ENCODE measurements around the gene CIAPIN1.
"Not testable (repeated sequence)": the region's sequence is repeated elsewhere in the genome, so short reads cannot be mapped to it uniquely, and the experiment has no call there.

Gene CIAPIN1

GRCh38 chr16:57462209-57462977 is 15.2 kb upstream of the CIAPIN1 start, which contains the start of gene POLR2C:
Gene POLR2C, plus strand, starts transcription at chr16:57462679. Its CDS starts 46 bp downstream, at chr16:57462725.
- Histone ChIP-seq H3K27me3 (ENCODE audit: control insufficient read depth in 1 of 2, insufficient read depth in 2 of 2, low read length in 2 of 2) (no peaks in the 10 kb centered on the region), H3K4me3 (ENCODE audit: low read depth in 1 of 2, low read length in 2 of 2) (peak within 1 kb of the TSS; percentile 81 to 82), H3K9me3 (ENCODE audit: low read length) (no peaks in the 10 kb centered on the region), H3K27ac (ENCODE audit: low read depth, low read length) (peak within 1 kb of the TSS; percentile 74), H3K9ac (ENCODE audit: low read length) (peak within 1 kb of the TSS; percentile 74), H3K4me1 (ENCODE audit: insufficient read depth, low read length) (peaks cover 22% of the 10 kb centered on the region), H3K36me3 (ENCODE audit: insufficient read depth, low read length) (peaks cover 58% of the 10 kb centered on the region)

GRCh38 chr16:57452021-57452420 is 4.8 kb upstream of the CIAPIN1 start:
- H3K27me3 ChIP-seq (ENCODE audit: control insufficient read depth in 1 of 2, insufficient read depth in 2 of 2, low read length in 2 of 2) = no peaks in the 10 kb centered on the region
- no peak overlapping the region for H3K27ac ChIP-seq (ENCODE audit: low read depth, low read length)
- H3K9me3 ChIP-seq (ENCODE audit: low read length) = no peaks in the 10 kb centered on the region
- no peak overlapping the region for H3K4me3 ChIP-seq (ENCODE audit: low read depth in 1 of 2, low read length in 2 of 2)
- no peak overlapping the region for H3K9ac ChIP-seq (ENCODE audit: low read length)
- peaks cover 59% of the 10 kb centered on the region for H3K36me3 ChIP-seq (ENCODE audit: insufficient read depth, low read length)
- H3K4me1 ChIP-seq (ENCODE audit: insufficient read depth, low read length) = peaks cover 15% of the 10 kb centered on the region

GRCh38 chr16:57446531-57447185 is 527 bp downstream of the CIAPIN1 start:
- no peaks in the 10 kb centered on the region for H3K27me3 ChIP-seq (ENCODE audit: control insufficient read depth in 1 of 2, insufficient read depth in 2 of 2, low read length in 2 of 2)
- peak overlapping the region; percentile 78 to 97 for H3K4me3 ChIP-seq (ENCODE audit: low read depth in 1 of 2, low read length in 2 of 2)
- peak overlapping the region; percentile 91 for H3K9ac ChIP-seq (ENCODE audit: low read length)
- H3K27ac ChIP-seq (ENCODE audit: low read depth, low read length) = peak overlapping the region; percentile 97
- H3K4me1 ChIP-seq (ENCODE audit: insufficient read depth, low read length) = peaks cover 24% of the 10 kb centered on the region
- peaks cover 8% of the 10 kb centered on the region for H3K36me3 ChIP-seq (ENCODE audit: insufficient read depth, low read length)
- H3K9me3 ChIP-seq (ENCODE audit: low read length) = no peaks in the 10 kb centered on the region

GRCh38 chr16:57445510-57445909 is 1.7 kb downstream of the CIAPIN1 start:
- Histone ChIP-seq H3K4me1 (ENCODE audit: insufficient read depth, low read length) (peaks cover 24% of the 10 kb centered on the region), H3K9me3 (ENCODE audit: low read length) (no peaks in the 10 kb centered on the region), H3K9ac (ENCODE audit: low read length) (no peak overlapping the region), H3K4me3 (ENCODE audit: low read depth in 1 of 2, low read length in 2 of 2) (no peak overlapping the region), H3K36me3 (ENCODE audit: insufficient read depth, low read length) (no peaks in the 10 kb centered on the region), H3K27me3 (ENCODE audit: control insufficient read depth in 1 of 2, insufficient read depth in 2 of 2, low read length in 2 of 2) (no peaks in the 10 kb centered on the region), H3K27ac (ENCODE audit: low read depth, low read length) (no peak overlapping the region)

- Histone ChIP-seq H3K4me3 (ENCODE audit: low read depth in 1 of 2, low read length in 2 of 2) (no peak overlapping the region), H3K27me3 (ENCODE audit: control insufficient read depth in 1 of 2, insufficient read depth in 2 of 2, low read length in 2 of 2) (no peaks in the 10 kb centered on the region), H3K9me3 (ENCODE audit: low read length) (no peaks in the 10 kb centered on the region), H3K4me1 (ENCODE audit: insufficient read depth, low read length) (peaks cover 24% of the 10 kb centered on the region), H3K36me3 (ENCODE audit: insufficient read depth, low read length) (peaks cover 5% of the 10 kb centered on the region), H3K9ac (ENCODE audit: low read length) (no peak overlapping the region), H3K27ac (ENCODE audit: low read depth, low read length) (no peak overlapping the region)
Observed at GRCh38 chr16:57444711-57445110, 2.5 kb downstream of the CIAPIN1 start.

- not testable (repeated sequence) for H3K27me3 ChIP-seq (ENCODE audit: control insufficient read depth in 1 of 2, insufficient read depth in 2 of 2, low read length in 2 of 2); H3K4me1 ChIP-seq (ENCODE audit: insufficient read depth, low read length); H3K9me3 ChIP-seq (ENCODE audit: low read length); H3K27ac ChIP-seq (ENCODE audit: low read depth, low read length); H3K4me3 ChIP-seq (ENCODE audit: low read depth in 1 of 2, low read length in 2 of 2); H3K9ac ChIP-seq (ENCODE audit: low read length)
- H3K36me3 ChIP-seq (ENCODE audit: insufficient read depth, low read length) = peaks cover 27% of the 10 kb centered on the region
Observed at GRCh38 chr16:57440551-57440950, 6.6 kb downstream of the CIAPIN1 start.

- H3K9ac ChIP-seq (ENCODE audit: low read length); H3K4me1 ChIP-seq (ENCODE audit: insufficient read depth, low read length); H3K4me3 ChIP-seq (ENCODE audit: low read depth in 1 of 2, low read length in 2 of 2); H3K9me3 ChIP-seq (ENCODE audit: low read length); H3K27ac ChIP-seq (ENCODE audit: low read depth, low read length); H3K27me3 ChIP-seq (ENCODE audit: control insufficient read depth in 1 of 2, insufficient read depth in 2 of 2, low read length in 2 of 2): not testable (repeated sequence)
- peaks cover 30% of the 10 kb centered on the region for H3K36me3 ChIP-seq (ENCODE audit: insufficient read depth, low read length)
Observed at GRCh38 chr16:57439947-57440346, 7.2 kb downstream of the CIAPIN1 start.

- Histone ChIP-seq H3K9ac (ENCODE audit: low read length) (no peak overlapping the region), H3K27me3 (ENCODE audit: control insufficient read depth in 1 of 2, insufficient read depth in 2 of 2, low read length in 2 of 2) (no peaks in the 10 kb centered on the region), H3K4me3 (ENCODE audit: low read depth in 1 of 2, low read length in 2 of 2) (no peak overlapping the region), H3K9me3 (ENCODE audit: low read length) (no peaks in the 10 kb centered on the region), H3K36me3 (ENCODE audit: insufficient read depth, low read length) (peaks cover 68% of the 10 kb centered on the region), H3K27ac (ENCODE audit: low read depth, low read length) (no peak overlapping the region), H3K4me1 (ENCODE audit: insufficient read depth, low read length) (no peaks in the 10 kb centered on the region)
Observed at GRCh38 chr16:57435838-57436237, 11.3 kb downstream of the CIAPIN1 start.

GRCh38 chr16:57434003-57434402 is 13.2 kb downstream of the CIAPIN1 start:
- no peak overlapping the region for H3K4me3 ChIP-seq (ENCODE audit: low read depth in 1 of 2, low read length in 2 of 2)
- no peaks in the 10 kb centered on the region for H3K4me1 ChIP-seq (ENCODE audit: insufficient read depth, low read length)
- H3K9me3 ChIP-seq (ENCODE audit: low read length) = no peaks in the 10 kb centered on the region
- no peak overlapping the region for H3K27ac ChIP-seq (ENCODE audit: low read depth, low read length)
- no peaks in the 10 kb centered on the region for H3K27me3 ChIP-seq (ENCODE audit: control insufficient read depth in 1 of 2, insufficient read depth in 2 of 2, low read length in 2 of 2)
- H3K9ac ChIP-seq (ENCODE audit: low read length) = no peak overlapping the region
- peaks cover 70% of the 10 kb centered on the region for H3K36me3 ChIP-seq (ENCODE audit: insufficient read depth, low read length)

- no peak overlapping the region for H3K27ac ChIP-seq (ENCODE audit: low read depth, low read length)
Observed at GRCh38 chr16:57432989-57433388, 14.2 kb downstream of the CIAPIN1 start.

GRCh38 chr16:57432505-57432904 is 14.7 kb downstream of the CIAPIN1 start:
- Histone ChIP-seq H3K4me3 (ENCODE audit: low read depth in 1 of 2, low read length in 2 of 2) (no peak overlapping the region), H3K36me3 (ENCODE audit: insufficient read depth, low read length) (peaks cover 72% of the 10 kb centered on the region), H3K27ac (ENCODE audit: low read depth, low read length) (no peak overlapping the region), H3K9ac (ENCODE audit: low read length) (no peak overlapping the region), H3K27me3 (ENCODE audit: control insufficient read depth in 1 of 2, insufficient read depth in 2 of 2, low read length in 2 of 2) (no peaks in the 10 kb centered on the region), H3K9me3 (ENCODE audit: low read length) (no peaks in the 10 kb centered on the region), H3K4me1 (ENCODE audit: insufficient read depth, low read length) (no peaks in the 10 kb centered on the region)

More at GRCh38 chr16:57432989-57433388, 14.2 kb downstream of the CIAPIN1 start:
- no peaks in the 10 kb centered on the region for H3K27me3 ChIP-seq (ENCODE audit: control insufficient read depth in 1 of 2, insufficient read depth in 2 of 2, low read length in 2 of 2)
- H3K4me1 ChIP-seq (ENCODE audit: insufficient read depth, low read length) = no peaks in the 10 kb centered on the region
- H3K36me3 ChIP-seq (ENCODE audit: insufficient read depth, low read length) = peaks cover 70% of the 10 kb centered on the region
- H3K4me3 ChIP-seq (ENCODE audit: low read depth in 1 of 2, low read length in 2 of 2) = no peak overlapping the region
- no peak overlapping the region for H3K9ac ChIP-seq (ENCODE audit: low read length)
- no peaks in the 10 kb centered on the region for H3K9me3 ChIP-seq (ENCODE audit: low read length)

Data from muscle layer of colon (tissue), 2 donors.